GM18507 (cell line): ENCODE measurements around the gene LPIN1.

Experiments used
- DNase-seq: peaks from one replicate; pipeline ENCODE4 v3.0.0; 2011; ENCODE audit warnings: low read depth; ENCODE audit not compliant: insufficient read length; ENCODE audit errors: extremely low spot score
- FAIRE-seq: peaks from 2 replicates; lab custom pipeline; 2011; peaks lifted over from hg19 to GRCh38; lab: Jason Lieb, UNC

Gene LPIN1

GRCh38 chr2:11742317-11742701 is 4.1 kb upstream of the LPIN1 start:
- FAIRE-seq (no peak), DNase-seq (no peak)

DNA sequence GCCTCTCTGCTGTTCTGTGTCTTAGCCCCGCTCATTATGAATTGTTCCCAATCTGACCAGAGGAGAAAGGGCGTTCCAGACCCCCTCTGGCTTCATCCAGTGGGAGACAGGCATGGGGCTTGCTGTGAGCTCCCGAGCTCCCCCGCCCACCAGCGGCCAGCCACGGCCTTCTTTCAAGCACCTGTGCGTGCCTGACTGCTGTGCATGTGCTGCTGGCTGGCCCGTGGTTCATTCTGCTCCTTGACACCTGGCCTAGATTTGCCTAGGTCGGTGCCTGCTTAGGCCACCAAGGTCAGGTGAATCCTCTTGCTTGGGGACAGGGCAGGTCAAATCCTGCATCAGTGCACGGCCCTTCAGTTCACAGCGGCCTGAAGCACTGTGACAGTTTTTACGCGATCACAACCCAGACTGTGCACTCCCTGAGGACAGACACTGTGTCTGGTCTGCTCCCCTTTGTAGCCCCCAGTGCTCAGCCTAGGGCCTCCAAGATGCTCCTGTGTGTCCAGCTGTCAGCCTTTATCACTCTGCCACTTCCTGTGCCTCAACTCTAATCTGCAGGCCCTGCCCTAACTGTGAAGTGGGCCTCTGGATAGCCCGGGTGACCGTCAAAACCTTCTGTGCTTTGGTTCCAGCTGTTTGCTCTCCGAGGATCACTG is 3.6 kb upstream of the LPIN1 start:
- DNase-seq (no peak), FAIRE-seq (no peak)

GRCh38 chr2:11743366-11743765 is 3.1 kb upstream of the LPIN1 start:
- no peak for FAIRE-seq
- DNase-seq = no peak

DNA sequence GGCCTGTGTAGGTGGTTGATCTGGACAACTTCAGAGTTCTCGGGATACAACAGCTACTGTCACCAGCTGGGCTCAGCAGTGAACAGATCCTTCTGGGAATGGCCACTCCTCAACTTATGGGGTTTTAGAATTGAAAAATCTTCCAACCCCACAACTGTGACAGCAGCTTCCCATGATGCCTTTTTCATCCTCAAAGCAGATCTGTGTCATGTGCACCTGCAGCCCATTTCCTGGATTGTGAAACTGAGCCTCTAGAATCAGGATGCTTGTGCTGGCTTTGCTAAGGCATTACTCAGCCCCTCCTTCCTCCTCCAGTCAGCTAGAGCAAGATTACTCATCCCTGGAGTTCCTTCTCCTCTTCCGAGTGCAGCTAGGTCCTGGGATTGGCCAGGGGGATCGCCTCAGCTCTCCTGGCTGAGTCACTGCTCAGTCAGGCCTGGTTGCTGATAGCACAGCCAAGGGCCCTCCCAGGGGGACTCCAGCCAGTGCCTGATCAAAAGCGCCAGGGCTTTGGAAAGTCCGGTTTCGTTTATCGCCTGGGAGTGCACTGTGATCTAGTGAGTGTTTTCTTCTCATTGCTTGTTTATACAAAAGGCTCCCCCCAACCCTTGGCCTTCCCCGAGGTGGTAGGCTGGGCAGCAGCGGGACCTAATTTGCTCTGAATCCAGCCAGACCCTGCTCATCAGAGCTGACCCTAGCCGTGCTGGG is 2.4 kb upstream of the LPIN1 start:
- peak; percentile 65 for DNase-seq
- peak; percentile 64 for FAIRE-seq

- DNase-seq = no peak
- FAIRE-seq = no peak
These were observed 1.6 kb upstream of the LPIN1 start for GRCh38 chr2:11744631-11745394.

GRCh38 chr2:11745613-11746375 is 638 bp upstream of the LPIN1 start:
- DNase-seq = no peak
- no peak for FAIRE-seq

DNA sequence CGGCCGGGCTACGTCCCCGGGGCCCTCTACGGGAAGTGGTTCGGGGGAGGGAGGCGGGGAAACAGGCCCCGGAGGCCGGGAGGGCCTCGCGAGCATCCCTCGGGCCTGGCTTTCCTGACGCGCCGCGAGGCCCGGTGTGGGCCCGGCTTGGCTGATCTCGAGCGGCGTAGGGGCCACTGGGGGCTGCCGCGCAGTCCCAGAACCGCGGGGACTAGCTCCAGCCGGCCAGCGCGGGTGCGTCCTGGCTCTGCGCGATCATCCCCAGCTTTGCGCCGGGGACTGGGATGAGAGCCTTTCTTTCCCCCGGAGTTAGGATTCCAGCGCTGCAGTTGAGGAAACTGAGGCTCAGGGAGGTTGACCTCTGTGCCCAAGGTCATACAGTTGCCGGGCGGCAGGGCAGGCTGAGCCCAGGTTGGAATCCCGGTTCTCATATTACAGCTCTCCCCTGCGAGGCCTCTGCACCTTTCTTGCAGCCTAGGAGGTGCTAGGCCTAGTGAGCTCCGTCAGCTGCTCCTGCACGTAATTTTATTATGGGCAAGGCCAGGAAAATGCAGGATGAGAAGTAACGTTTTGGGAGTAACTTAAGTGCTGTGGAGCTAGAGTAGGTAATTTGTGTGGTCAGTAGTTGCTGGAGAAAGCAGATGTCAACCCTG is 501 bp downstream of the LPIN1 start:
- no peak for FAIRE-seq
- no peak for DNase-seq

DNA sequence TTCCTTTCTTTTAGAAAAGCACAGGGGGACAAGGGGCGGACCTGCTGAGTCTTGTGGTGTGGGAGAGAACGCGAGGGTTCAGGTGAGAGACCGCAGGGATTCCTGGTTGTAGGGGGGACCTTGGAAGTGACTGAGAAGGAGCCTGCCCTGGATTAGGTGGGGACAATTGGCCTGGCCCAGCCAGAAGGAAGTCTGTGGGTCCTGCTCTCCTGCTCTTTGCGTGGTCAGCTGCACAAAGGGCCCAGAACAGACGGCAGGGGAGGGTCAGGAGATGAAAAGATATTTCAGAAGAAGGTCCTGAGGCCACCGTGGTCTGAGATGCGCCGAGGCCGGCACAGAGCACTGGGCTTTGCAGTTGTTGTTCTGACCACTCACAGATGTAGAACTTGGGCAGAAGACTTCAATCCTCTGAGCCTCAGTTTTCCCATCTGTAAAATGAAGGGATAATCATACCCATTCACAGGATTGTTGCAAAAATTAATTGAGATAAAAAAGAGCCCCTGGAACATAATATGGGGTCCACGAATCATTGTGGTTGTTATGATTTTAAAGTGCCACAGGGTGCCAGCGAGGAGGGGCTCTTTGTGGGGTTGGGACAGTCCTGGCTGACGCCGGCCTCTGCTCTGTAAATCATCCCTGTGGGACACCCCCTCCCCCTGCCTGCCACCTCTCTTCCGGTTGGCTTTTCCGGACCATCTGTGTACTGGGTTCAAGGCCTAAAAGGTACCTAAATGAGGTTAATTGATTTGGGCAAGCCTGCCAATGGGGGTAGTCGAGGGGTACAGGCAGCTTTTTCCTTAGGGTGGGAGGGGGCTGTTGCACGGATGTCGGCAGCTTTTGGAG is 1.8 kb downstream of the LPIN1 start:
- FAIRE-seq (no peak), DNase-seq (no peak)

GRCh38 chr2:11748861-11749645 is 2.6 kb downstream of the LPIN1 start:
- DNase-seq (no peak), FAIRE-seq (no peak)

DNA sequence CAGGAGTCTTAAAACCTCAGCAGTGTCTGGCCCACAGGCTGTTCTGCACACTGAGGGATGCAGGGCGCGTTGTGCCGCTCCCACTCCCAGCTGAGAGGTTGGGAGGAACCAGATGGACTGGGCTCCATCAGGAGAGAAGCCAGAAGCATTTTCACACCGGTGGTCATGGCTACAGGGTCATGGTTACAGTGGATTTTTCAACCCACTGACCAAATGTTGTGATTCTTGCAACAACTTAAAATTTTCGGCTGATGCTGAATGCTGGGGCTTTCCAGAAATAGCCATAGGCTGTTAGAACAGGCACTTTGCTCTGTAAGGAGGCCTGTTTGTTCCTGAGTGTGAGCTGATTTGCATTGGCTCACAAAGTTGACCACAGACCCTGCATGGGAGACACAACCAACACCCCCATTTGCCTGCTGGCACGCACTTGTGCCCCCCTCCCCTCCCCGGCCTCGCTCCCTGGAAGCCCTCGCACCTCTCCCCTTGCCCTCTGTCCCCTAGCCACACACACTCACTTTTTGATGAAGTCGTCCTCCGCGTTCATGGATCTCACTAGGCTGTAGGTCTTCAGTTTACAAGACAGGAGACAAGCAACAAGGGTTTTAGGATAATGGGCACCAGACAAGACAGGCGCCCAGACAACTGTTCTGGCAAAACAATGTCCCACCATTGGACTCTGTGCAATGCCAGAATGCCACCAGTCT is 3.4 kb downstream of the LPIN1 start:
- no peak for FAIRE-seq
- no peak for DNase-seq

DNA sequence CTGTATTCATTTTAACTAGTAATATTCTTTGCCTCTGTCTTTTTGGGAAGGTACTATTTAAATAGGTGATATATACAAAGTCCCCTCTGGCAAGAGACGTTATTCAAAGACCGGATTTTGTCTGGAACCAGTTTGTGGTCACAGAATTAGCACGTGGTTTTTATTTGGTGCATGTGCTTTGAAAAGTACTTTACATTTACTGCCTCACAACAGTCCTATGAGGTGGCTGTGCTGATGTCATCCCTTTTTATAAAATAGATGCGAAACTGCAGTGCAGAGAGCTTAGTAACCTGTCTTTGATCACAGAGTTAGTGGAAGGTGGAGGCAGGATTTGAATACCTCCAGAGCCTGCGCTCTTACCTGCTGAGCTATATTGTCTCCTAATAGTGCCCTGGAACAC is 4.0 kb downstream of the LPIN1 start:
- no peak for DNase-seq
- peak; percentile 81 for FAIRE-seq

- DNase-seq (no peak), FAIRE-seq (peak; percentile 31)
These were observed 4.5 kb downstream of the LPIN1 start for GRCh38 chr2:11750917-11751316.

GRCh38 chr2:11752906-11753305 is 6.5 kb downstream of the LPIN1 start:
- DNase-seq = no peak
- no peak for FAIRE-seq

DNA sequence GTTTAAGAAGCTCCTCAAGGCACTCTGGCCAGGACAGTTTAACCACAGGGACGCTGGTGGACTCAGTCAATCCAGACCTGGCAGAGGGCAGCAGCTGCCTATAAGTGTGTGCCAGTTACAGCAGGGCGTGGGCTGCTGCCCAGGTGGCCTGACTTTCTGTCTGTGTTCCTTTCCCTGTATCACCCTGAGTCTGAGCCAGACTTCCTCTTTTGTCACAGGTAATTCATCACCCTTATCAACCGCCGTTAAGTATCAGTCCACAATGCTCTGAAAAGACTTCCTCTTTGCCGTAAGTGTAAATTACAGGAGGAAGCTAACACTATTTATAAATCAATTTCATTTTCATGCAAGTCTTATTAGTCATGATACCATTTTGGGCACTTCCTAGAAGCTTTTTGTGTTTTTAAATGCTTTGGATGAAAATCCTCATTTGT is 7.0 kb downstream of the LPIN1 start:
- DNase-seq (peak; percentile 64), FAIRE-seq (peak; percentile 94)

GRCh38 chr2:11753886-11754699 is 7.7 kb downstream of the LPIN1 start:
- DNase-seq = no peak
- peak; percentile 72 for FAIRE-seq

DNA sequence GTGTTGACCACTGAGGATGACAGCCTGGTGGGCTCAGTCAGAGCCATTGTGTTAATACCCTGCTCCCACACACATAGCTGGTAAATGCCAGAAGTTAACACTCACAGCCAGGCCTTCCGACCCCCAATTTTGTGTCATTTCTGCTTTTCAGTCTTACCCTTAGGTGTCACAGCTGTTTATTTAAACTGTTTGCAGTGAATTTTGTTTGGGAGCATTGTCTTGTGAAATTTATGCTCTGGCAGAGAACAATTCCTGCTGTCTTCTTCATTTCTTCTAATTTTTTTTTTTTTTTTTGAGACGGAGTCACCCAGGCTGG is 8.2 kb downstream of the LPIN1 start:
- no peak for FAIRE-seq
- DNase-seq = no peak

DNA sequence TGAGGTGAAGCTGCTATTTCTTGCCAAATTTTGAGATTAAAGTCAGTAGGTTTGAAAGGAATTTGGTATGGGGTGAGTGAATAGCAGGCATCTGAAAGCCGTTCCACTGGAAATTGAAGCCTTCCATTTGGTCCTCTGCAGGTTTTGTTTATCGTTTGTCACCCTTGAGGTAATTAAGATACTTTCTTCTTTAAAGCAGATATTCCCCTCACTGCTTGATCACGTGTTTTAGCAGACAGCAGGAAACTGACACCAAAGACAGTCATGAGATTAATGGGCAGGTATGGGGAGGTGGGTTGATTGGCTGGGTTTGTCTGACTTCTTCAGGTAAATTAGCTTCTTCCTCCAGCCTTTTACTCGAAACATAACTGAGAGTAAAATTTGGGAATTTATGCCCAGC is 10.7 kb downstream of the LPIN1 start:
- DNase-seq = no peak
- FAIRE-seq = peak; percentile 49
